Measurements from ENCODE around the gene DAP.
"Not testable (repeated sequence)": the region's sequence is repeated elsewhere in the genome, so short reads cannot be mapped to it uniquely, and the experiment has no call there.

DAP gene

DNA sequence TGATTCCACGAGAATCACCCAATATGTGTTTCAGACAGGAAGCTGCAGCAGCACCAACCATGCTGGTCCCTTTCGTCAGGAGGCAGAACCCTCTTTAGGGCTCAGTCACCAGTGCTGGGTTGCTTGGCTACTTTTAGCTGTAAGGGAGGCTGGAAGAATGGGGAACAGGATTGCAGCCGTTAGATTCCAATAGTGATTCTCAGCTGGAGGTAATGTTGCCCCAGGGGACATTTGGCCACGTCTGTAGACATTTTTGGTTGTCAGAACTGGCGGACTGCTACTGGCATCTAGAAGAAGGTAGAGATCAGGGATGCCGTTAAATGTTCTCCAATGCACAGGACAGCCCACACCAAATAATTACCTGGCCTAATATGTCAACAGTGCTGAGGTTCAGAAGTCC lies 115.4 kb downstream of the DAP start:
- TF ChIP-seq, protein P1, sequence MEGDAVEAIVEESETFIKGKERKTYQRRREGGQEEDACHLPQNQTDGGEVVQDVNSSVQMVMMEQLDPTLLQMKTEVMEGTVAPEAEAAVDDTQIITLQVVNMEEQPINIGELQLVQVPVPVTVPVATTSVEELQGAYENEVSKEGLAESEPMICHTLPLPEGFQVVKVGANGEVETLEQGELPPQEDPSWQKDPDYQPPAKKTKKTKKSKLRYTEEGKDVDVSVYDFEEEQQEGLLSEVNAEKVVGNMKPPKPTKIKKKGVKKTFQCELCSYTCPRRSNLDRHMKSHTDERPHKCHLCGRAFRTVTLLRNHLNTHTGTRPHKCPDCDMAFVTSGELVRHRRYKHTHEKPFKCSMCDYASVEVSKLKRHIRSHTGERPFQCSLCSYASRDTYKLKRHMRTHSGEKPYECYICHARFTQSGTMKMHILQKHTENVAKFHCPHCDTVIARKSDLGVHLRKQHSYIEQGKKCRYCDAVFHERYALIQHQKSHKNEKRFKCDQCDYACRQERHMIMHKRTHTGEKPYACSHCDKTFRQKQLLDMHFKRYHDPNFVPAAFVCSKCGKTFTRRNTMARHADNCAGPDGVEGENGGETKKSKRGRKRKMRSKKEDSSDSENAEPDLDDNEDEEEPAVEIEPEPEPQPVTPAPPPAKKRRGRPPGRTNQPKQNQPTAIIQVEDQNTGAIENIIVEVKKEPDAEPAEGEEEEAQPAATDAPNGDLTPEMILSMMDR (IDR thresholded peaks at IDR 0.05; ENCODE audit: insufficient read depth, low read length, poor library complexity, severe bottlenecking) = no peak
- Histone ChIP-seq H3K27me3 (replicated peaks; ENCODE audit: control insufficient read depth, insufficient read depth, low read length) (no peaks in the 10 kb centered on the region), H3K4me3 (replicated peaks; ENCODE audit: low read depth, low read length) (no peak overlapping the region), H3K36me3 (ENCODE audit: control insufficient read depth, insufficient read depth, low read length) (peaks cover 13% of the 10 kb centered on the region)
- no peak for DNase-seq (ENCODE audit: extremely low read depth, insufficient read length)

DNA sequence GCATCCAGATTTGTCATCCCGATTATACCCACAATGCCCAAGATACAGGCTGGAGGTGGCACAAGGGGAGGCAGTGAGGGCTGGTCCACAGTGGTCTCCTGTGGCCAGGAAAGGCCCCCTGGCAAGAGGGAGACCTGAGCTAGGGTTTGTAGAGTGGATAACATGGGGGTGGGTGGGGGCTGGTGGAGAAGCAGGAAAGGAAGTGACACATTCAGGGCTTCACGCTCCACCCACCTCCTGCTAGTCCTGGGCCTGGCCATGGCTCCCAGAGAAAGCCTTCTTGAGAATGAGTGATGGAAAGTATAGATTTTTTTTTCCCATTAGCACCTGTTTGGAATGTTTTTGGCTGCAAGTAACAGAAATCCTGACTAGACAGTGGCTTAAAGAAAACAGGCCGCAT lies 115.9 kb downstream of the DAP start:
- Histone ChIP-seq H3K36me3 (ENCODE audit: control insufficient read depth, insufficient read depth, low read length) (peaks cover 13% of the 10 kb centered on the region), H3K4me3 (replicated peaks; ENCODE audit: low read depth, low read length) (no peak overlapping the region), H3K27me3 (replicated peaks; ENCODE audit: control insufficient read depth, insufficient read depth, low read length) (no peaks in the 10 kb centered on the region)
- TF ChIP-seq, protein P1 (IDR thresholded peaks at IDR 0.05; ENCODE audit: insufficient read depth, low read length, poor library complexity, severe bottlenecking) = no peak
- DNase-seq (ENCODE audit: extremely low read depth, insufficient read length) = no peak

DNA sequence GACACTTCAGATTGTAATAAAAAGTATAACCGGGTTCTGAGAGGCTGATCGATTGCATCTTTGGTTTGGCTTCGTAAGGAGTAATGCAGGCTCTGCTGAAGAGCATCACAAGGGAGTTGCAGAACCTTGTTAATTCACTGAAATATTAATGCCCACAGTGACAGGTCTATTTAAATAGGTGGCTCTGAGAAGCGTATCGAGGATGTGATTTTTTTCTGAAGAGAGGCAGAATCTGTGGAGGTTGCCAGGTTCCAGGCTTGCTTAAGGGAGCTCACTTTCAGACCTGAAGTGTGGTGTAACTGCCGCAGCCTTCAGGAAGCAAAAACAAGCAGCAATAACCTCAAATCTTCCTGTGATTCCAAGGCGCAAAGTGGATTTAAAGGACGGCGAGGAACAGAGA lies 116.8 kb downstream of the DAP start:
- Histone ChIP-seq H3K36me3 (ENCODE audit: control insufficient read depth, insufficient read depth, low read length) (peaks cover 14% of the 10 kb centered on the region), H3K27me3 (replicated peaks; ENCODE audit: control insufficient read depth, insufficient read depth, low read length) (no peaks in the 10 kb centered on the region), H3K4me3 (replicated peaks; ENCODE audit: low read depth, low read length) (no peak overlapping the region)
- TF ChIP-seq, protein P1 (IDR thresholded peaks at IDR 0.05; ENCODE audit: insufficient read depth, low read length, poor library complexity, severe bottlenecking) = no peak
- no peak for DNase-seq (ENCODE audit: extremely low read depth, insufficient read length)

DNA sequence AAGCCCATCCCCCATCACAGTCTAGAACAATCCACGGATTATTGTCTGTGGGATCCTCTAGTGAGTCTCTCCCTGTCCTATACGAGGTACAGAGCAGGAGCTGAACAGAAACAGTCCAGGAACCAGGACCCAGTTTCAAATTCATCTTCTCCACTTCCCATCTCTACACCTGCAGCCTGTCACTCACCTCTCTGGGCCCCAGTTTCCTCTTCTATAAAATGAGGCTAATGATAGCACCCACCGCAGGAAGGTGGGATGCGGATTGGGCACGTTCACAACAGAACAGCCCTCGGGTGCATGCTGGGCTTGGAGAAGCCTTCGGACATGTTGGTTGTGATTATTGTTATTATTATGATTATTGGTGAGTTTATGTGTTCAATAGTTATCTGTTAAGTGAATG lies 118.7 kb downstream of the DAP start:
- Histone ChIP-seq H3K27me3 (replicated peaks; ENCODE audit: control insufficient read depth, insufficient read depth, low read length) (no peaks in the 10 kb centered on the region), H3K4me3 (replicated peaks; ENCODE audit: low read depth, low read length) (no peak overlapping the region), H3K36me3 (ENCODE audit: control insufficient read depth, insufficient read depth, low read length) (peaks cover 14% of the 10 kb centered on the region)
- TF ChIP-seq, protein P1 (IDR thresholded peaks at IDR 0.05; ENCODE audit: insufficient read depth, low read length, poor library complexity, severe bottlenecking) = no peak
- DNase-seq (ENCODE audit: extremely low read depth, insufficient read length) = no peak

DNA sequence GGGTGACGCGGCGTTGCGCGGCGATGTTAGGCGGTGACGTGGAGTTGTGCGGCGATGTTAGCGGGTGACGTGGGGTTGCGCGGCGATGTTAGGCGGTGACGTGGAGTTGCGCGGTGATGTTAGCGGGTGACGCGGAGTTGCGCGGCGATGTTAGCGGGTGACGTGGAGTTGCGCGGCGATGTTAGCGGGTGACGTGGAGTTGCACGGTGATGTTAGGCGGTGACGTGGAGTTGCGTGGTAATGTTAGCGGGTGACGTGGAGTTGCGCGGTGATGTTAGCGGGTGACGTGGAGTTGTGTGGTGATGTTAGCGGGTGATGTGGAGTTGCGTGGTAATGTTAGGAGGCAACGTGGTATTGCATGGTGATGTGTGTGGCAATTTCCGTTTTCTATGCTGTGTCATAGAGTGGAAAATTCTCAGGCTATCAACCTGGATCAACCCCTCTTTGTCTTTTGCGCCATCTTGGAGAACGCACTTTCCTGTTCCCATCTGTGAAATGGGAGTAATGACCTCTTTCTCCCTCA lies 121.1 kb downstream of the DAP start:
- peaks cover 14% of the 10 kb centered on the region for H3K36me3 ChIP-seq (ENCODE audit: control insufficient read depth, insufficient read depth, low read length)
- no peaks in the 10 kb centered on the region for H3K27me3 ChIP-seq (replicated peaks; ENCODE audit: control insufficient read depth, insufficient read depth, low read length)
- H3K4me3 ChIP-seq (replicated peaks; ENCODE audit: low read depth, low read length) = no peak overlapping the region
- no peak for DNase-seq (ENCODE audit: extremely low read depth, insufficient read length)
- TF ChIP-seq, protein P1 (IDR thresholded peaks at IDR 0.05; ENCODE audit: insufficient read depth, low read length, poor library complexity, severe bottlenecking) = no peak

DNA sequence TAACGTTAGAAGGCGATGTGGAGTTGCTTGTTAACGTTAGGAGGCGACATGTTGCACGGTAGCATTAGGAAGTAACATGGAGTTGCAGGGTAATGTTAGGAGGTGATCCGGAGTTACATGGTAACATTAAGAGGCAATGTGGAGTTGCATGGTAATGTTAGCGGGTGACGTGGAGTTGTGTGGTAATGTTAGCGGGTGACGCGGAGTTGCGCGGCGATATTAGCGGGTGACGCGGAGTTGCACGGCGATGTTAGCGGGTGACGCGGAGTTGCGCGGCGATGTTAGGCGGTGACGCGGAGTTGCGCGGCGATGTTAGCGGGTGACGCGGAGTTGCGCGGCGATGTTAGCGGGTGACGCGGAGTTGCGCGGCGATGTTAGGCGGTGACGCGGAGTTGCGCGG lies 122.3 kb downstream of the DAP start:
- DNase-seq (ENCODE audit: extremely low read depth, insufficient read length); H3K27me3 ChIP-seq (replicated peaks; ENCODE audit: control insufficient read depth, insufficient read depth, low read length); H3K4me3 ChIP-seq (replicated peaks; ENCODE audit: low read depth, low read length): not testable (repeated sequence)
- H3K36me3 ChIP-seq (ENCODE audit: control insufficient read depth, insufficient read depth, low read length) = peaks cover 12% of the 10 kb centered on the region
